Urinary bladder (tissue), 4 donors: Measurements from ENCODE around the gene RAB43. TPM values are rescaled to one million over a fixed set of nuclear protein-coding genes. Genes with fewer than 3 reads are reported as not detected.

Source experiments
- DNase-seq: peaks from one replicate; pipeline ENCODE4 v3.0.0-alpha.2; 2015; ENCODE audit errors: extremely low spot score
- H3K27ac ChIP-seq: one replicate; pipeline ENCODE4 v1.5.1; 2013; ENCODE audit warnings: low read depth, mild to moderate bottlenecking, moderate library complexity
- H3K36me3 ChIP-seq: one replicate; pipeline ENCODE4 v1.6.1; 2013; ENCODE audit warnings: mild to moderate bottlenecking, moderate library complexity; ENCODE audit not compliant: insufficient read depth
- H3K4me1 ChIP-seq: one replicate; pipeline ENCODE4 v1.6.1; 2013; ENCODE audit warnings: mild to moderate bottlenecking, moderate library complexity; ENCODE audit not compliant: insufficient read depth
- H3K4me3 ChIP-seq: one replicate; pipeline ENCODE4 v1.5.1; 2013; ENCODE audit warnings: low read depth, low read length
- WGBS: extraction: QIAGEN DNeasy Blood & Tissue Kit; methylation state at CpG from one replicate; pipeline ENCODE4 v1.1.7; 2013; 5-methylcytosine and 5-hydroxymethylcytosine counted together
- polyA plus RNA-seq: library from polyadenylated mRNA; stranded (reverse); fragments of 200-250 nt; gene quantifications from one replicate; pipeline ENCODE4 v1.2.3, GENCODE V29; 2013
- total RNA-seq: library from RNA; depleted of rRNA; stranded (reverse); fragments of >200 nt; gene quantifications from one replicate; pipeline ENCODE4 v1.2.3, GENCODE V29; 2014
- donor health status: healthy with polysubstance abuse.
- donor health status: healthy.

Gene RAB43
- total and polyA plus RNA-seq, 2 donors: 6.0 to 11.3 TPM

DNA sequence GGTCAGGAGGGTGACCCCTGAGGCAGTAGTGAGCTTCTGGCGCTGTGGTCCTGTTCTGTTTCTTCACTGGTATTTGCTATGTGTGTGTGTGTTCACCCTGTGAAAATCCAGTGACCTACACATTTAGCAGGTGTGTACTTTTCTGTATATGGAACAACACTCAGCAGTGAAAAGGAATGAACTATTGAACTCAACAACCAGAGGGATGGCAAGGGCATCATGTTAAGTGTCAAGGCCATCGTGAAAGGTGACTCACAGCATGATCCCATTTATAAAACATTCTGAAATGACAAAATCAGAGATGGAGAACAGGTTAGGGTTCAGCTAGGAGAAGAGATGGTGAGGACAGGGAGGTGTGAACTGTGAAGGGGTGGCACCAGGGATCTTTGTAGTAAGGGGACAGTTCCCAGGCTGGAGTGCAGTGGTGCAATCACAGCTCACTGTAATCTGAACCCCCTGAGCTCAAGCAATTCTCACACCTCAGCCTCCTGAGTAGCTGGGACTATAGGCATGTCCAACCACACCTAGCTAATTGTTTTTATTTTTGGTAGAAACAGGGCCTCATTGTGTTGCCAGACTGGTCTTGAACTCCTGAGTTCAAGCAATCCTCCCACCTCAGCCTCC is 10.0 kb upstream of the RAB43 start:
- Histone ChIP-seq H3K4me3 (no peak overlapping the region), H3K27ac (no peak overlapping the region), H3K4me1 (no peaks in the 10 kb centered on the region), H3K36me3 (peaks cover 3% of the 10 kb centered on the region)
- 88% methylated on average over 2 of the region's 2 CpGs for WGBS
- DNase-seq: no peak

DNA sequence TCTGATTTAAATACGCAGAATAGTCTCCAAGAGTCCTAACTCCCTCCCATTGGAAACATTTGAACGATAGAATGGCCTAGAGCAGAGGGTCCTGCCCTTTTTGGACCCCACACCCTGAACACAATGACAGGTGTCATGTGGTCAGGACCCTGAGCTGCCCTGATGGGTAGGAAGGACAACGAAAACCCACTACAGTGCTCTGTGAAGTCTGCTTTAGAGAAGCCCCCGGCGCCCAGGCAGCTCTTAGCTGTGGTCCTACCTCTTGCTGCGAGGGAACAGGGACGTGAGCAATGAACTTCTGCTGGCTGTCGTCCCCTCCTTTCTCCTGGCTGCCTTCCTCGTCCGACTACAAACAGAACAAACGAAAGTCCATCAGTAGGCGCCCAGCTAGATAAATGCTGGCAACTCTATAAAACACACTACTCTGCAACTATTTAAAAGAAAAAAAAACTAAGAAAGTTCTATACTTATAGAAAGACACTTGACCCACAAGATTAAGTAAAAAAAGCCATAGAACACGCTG is 8.7 kb upstream of the RAB43 start:
- Histone ChIP-seq H3K27ac (no peak overlapping the region), H3K36me3 (peaks cover 3% of the 10 kb centered on the region), H3K4me1 (no peaks in the 10 kb centered on the region), H3K4me3 (no peak overlapping the region)
- DNase-seq: no peak
- WGBS: 91% methylated on average over 13 of the region's 13 CpGs

DNA sequence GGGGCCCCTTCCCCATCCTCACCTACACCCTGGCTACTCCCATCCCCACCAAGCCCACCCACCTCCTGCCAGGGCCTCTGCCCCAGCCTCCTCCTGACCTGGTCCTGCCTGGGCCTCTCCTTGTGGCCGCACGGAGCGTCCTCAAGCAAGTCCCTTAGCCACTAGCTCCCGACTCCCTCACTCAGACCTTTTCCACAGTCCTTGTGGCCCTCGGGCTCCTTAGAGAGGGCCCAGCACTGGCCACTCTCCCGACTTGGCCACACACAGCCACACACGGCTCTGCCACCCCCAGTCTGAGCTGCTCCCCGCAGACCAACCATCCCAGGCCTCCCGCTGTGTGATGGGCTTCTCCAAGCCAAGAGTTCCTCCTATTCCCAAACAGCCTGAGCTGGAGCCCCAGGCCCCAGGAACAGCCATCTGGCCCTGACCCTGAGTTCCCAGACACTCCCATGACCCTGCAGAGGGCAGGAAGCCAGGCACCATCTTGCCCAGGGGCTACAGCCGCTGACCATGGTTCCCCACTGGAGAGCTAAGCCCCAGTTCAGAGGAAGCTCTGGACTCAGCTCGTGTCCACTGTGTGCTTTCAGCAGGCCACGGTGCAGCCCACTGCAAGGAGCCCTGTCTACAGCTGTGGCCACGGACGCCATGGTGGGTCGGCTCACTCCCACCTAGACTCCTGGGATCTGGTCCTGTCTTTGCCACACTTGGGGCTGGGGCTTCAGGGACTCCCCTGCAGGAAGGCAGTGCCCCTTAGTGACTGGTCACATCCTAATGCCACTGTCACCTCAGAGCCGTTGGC is 7.0 kb upstream of the RAB43 start:
- Histone ChIP-seq H3K4me1 (no peaks in the 10 kb centered on the region), H3K27ac (no peak overlapping the region), H3K36me3 (peaks cover 2% of the 10 kb centered on the region), H3K4me3 (no peak overlapping the region)
- WGBS: 91% methylated on average over 16 of the region's 16 CpGs
- DNase-seq: no peak

DNA sequence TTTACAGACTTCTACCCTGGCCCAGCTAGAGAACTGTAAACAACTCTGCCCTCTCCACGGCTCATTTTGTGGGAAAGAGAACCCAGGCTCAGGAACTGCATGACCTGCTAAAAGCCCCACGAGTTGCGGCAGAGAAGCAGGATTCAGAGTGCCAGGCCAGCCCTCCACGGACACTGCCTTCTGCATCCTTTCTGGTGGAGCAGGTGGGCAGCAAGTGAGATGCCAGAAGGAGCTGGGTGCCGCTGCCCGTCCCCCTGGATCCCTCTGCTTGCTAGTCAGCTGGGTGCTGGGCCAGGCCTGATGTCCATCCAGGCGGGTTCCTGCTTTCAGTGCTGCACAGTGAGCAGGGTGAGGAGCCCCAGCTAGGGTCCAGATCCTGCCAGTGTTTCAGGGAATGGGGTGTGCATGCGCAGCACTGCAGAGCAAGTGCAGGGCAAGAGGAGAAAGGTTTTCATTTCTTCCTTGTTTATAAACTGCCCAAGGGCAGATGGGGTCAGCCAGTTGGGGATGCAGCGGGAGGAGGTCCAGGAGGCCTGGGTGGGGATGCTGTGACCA is 5.2 kb upstream of the RAB43 start:
- H3K4me3 ChIP-seq: no peak overlapping the region
- H3K27ac ChIP-seq: no peak overlapping the region
- WGBS: 75% methylated on average over 9 of the region's 9 CpGs

DNA sequence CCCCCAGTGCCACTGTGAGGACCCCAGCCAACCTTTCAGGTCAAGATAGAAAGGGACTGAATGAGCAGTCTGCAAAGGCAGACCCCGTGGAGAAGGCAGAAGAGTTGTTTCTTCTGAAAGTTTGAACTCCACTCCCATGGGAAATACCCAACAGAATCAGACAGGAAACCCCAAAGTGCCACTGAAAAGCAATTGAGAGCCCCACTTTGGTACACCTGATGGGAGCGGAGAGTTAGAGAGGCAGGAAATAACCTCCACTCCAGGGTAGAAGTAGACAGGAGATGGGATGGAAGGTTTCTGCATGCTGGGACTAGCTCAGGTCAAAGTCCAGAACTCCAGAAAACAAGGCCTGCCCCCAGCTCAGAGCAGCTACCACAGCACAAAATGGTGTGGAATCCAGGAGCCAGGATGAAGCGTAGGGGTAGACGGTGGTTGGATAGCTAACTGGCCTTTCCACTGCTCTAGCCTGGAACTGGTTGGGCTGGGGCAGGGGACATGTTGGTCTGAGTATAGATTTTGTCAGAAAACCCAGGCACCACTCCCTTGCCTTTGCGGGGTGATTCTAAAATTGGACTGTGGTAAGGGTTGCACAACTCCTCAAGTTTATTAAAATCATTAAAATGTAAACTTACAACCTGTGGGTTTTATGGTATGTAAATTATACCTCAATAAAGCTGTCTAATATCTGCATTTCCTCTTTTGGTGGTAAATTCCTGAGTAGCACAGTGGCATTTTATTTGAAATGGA is 1.9 kb upstream of the RAB43 start:
- no peak for DNase-seq
- Histone ChIP-seq H3K4me1 (no peaks in the 10 kb centered on the region), H3K36me3 (no peaks in the 10 kb centered on the region), H3K4me3 (no peak overlapping the region), H3K27ac (no peak overlapping the region)
- WGBS: 58% methylated on average over 5 of the region's 5 CpGs

More for the DNA sequence above, 5.2 kb upstream of the RAB43 start:
- no peak for DNase-seq
- peaks cover 2% of the 10 kb centered on the region for H3K36me3 ChIP-seq
- H3K4me1 ChIP-seq: no peaks in the 10 kb centered on the region

DNA sequence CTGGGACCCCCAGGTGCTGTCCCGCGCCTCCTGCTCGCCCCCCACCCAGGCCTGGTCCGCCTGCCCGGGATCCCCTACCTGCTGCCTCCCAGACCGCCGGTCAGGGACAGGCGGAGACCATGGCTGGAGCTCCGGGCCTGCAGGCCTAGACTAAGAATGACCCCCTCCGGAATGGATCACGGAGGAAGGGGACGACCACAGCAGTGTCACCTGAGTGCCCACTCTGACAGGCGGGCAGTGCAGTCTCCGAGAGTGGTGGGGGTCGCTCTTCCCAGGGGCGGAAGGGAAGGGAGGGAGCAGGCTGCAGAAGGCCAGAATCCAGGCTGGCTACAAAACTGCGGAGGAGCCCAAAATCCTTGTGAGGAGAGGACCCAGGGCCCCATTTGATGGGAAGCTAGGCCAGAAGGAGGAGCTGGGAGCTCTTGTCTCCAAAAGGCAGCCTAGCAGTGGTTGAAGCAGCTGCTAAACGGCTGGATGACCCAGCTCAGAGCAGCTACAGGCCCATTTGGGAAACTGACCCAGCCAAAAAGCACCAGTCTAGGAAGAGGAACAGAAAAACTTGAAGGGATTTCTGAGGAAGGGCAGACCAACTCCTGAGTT is 908 bp upstream of the RAB43 start:
- Histone ChIP-seq H3K4me1 (no peaks in the 10 kb centered on the region), H3K4me3 (peak overlapping the region; percentile 68), H3K27ac (peak overlapping the region; percentile 94), H3K36me3 (no peaks in the 10 kb centered on the region)
- 36% methylated on average over 18 of the region's 18 CpGs for WGBS
- no peak for DNase-seq

DNA sequence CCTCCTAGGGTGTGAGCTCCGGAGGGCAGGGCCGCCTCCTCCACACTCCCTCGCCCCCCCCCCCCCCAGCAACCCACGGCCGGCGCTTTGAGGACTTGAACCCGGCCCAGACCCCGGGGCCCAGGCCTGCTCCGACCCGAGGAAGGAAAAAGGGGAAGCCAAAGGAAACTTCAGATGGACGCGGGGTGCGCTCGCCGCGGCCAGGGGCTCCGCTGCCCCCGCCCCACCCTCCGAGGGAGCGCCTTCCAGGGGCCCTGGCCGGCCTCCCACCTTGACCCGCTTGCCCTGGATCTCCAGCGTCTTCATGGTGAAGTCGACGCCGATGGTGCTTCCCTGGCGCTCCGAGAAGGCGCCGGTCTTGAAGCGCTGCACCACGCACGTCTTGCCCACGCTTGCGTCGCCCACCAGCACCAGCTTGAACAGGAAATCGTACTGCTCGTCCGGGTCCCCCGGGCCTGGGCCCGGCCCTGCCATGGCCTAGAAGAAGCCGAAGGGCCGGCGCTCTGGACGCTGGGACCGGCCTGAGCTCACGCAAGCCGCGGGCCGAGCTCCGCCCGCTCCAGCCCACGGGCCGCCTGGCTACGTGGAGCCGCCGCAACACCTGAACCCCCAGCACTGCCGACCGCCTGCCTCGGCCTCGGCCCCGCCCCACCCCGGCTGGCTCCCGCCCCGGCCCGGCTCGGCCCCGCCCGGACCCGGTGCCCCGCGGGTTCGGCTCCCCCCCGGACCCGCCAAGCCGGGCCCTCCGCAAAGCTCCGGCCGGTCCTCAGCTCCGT is 400 bp downstream of the RAB43 start:
- Histone ChIP-seq H3K4me1 (no peaks in the 10 kb centered on the region), H3K27ac (peak overlapping the region; percentile 91), H3K36me3 (no peaks in the 10 kb centered on the region), H3K4me3 (peak overlapping the region; percentile 68)
- under 1% methylated on average over 80 of the region's 80 CpGs for WGBS
- DNase-seq: no peak

DNA sequence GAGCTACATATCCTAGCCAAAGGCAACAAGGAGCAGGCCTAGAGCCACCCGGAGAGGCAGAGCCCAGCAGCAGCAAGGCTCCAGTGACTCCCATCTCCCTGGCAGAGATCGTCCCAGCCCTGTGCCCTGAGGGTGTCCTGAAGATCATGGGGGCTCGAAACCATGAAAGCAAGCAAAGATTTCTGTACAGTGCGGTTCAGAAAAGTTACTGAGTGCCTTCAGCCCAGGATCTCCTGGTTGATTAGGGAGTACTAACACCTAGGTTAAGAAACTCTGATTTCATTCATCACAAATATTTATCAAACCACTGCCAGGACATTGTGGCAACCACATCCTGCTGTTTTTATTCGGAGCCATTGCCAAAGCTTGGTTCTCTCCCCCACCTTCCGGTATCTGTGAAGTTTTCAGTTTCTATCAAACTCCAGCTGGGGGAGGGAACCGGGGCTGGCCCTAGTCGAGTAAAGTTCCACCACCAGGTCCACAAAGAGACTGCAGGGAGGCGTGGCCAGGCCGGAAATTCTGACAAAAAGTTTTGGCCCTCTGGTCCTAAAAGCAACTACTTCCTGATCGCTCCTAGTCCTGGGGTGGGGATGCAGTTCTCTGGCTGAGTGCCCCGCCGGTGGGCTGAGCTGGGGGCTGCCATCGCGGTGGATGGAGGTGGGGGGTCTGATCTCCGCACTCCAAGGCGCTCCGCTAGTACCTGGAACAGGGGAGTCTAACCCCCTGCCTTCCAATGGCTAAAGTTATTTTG is 1.2 kb downstream of the RAB43 start:
- peak; percentile 85 for DNase-seq
- WGBS: 3% methylated on average over 18 of the region's 18 CpGs
- no peaks in the 10 kb centered on the region for H3K4me1 ChIP-seq
- no peaks in the 10 kb centered on the region for H3K36me3 ChIP-seq
- peak overlapping the region; percentile 91 for H3K27ac ChIP-seq
- H3K4me3 ChIP-seq: peak overlapping the region; percentile 68

DNA sequence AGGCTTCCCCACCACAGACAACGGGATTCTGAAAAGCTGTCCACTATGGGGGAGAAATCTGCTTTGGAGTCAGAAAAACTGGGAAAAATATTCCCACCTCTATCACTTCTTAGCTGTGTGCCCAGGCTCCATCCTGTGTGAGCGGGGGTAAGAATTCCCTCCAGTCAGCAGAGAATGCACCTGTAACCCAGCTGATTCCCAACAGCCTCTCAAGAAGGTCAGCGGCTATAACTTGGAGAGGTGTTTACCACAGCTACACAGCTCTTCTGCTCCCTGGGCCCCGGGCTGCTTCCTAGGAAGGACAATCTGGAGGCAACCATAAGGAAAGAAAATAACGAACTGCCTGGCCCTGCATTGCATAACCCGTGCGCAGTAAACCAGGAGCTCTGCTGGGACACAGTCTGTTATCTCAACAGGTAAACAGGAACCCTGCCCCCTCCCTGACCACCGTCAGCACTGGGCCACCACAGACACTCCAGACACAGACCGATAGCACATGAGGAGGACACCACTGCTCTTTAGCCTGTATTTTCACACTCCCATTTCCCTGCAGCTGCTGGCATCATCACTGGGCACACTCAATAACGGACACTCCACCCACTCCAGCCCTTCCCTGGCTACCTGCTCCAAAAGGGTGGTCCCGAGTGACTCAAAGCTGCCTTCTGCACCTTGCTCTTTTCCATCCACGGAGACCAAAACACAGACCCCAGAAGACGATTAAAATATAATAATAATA is 2.1 kb downstream of the RAB43 start:
- peak overlapping the region; percentile 68 for H3K4me3 ChIP-seq
- H3K36me3 ChIP-seq: no peaks in the 10 kb centered on the region
- peak overlapping the region; percentile 3 for H3K27ac ChIP-seq
- H3K4me1 ChIP-seq: no peaks in the 10 kb centered on the region
- WGBS: 47% methylated on average over 13 of the region's 13 CpGs
- no peak for DNase-seq

DNA sequence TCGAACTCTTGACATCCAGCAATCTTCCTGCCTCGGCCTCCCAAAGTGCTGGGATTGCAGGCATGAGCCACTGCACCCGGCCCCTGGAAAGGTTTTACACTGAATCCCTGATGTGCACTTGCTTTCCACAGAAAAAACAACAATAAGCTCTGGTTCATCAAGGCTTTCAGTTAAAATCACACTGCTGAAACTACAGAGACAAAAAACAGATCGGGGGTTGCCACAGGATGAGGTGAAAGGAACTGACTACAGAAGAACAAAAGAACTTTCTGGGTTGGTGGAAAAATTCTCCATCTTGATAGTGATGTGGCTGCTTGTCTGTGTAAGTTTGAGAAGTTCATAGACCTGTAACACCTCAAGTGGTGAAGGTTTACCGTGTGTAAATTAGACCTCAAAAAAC is 2.9 kb downstream of the RAB43 start:
- DNase-seq: no peak
- Histone ChIP-seq H3K4me1 (no peaks in the 10 kb centered on the region), H3K4me3 (no peak overlapping the region), H3K36me3 (no peaks in the 10 kb centered on the region), H3K27ac (no peak overlapping the region)
- 77% methylated on average over 5 of the region's 5 CpGs for WGBS

DNA sequence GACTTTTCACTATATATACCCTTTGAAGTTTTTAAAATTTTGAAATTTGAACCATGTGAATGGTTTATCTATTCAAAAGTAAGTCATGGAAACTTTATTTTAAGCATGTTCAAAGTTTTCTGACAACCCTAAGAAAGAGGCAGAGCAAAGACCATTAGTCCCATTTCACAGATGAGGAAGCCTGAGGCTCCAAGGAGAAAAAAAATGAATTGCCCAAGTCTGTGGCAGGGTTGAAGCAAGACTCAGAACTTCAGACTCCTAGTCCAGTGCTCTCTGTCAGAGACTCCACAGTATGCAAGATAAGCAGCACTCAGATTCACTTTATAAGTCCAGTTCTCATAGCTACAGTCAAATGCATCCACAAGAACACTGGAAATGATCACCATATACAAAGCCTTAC is 4.5 kb downstream of the RAB43 start:
- no peaks in the 10 kb centered on the region for H3K36me3 ChIP-seq
- H3K4me1 ChIP-seq: no peaks in the 10 kb centered on the region
- H3K27ac ChIP-seq: no peak overlapping the region

More for the DNA sequence above, 4.5 kb downstream of the RAB43 start:
- no peak for DNase-seq
- H3K4me3 ChIP-seq: no peak overlapping the region
